Measurements from ENCODE around the gene ITGAL.

The ITGAL gene

GRCh38 chr16:30472328-30472942 is at the start of gene ITGAL:
Gene ITGAL (plus strand): TSS chr16:30472742. CDS start chr16:30472838, 96 bp downstream.
- TF ChIP-seq, protein P1, sequence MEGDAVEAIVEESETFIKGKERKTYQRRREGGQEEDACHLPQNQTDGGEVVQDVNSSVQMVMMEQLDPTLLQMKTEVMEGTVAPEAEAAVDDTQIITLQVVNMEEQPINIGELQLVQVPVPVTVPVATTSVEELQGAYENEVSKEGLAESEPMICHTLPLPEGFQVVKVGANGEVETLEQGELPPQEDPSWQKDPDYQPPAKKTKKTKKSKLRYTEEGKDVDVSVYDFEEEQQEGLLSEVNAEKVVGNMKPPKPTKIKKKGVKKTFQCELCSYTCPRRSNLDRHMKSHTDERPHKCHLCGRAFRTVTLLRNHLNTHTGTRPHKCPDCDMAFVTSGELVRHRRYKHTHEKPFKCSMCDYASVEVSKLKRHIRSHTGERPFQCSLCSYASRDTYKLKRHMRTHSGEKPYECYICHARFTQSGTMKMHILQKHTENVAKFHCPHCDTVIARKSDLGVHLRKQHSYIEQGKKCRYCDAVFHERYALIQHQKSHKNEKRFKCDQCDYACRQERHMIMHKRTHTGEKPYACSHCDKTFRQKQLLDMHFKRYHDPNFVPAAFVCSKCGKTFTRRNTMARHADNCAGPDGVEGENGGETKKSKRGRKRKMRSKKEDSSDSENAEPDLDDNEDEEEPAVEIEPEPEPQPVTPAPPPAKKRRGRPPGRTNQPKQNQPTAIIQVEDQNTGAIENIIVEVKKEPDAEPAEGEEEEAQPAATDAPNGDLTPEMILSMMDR (IDR thresholded peaks at IDR 0.05) = no peak

DNA sequence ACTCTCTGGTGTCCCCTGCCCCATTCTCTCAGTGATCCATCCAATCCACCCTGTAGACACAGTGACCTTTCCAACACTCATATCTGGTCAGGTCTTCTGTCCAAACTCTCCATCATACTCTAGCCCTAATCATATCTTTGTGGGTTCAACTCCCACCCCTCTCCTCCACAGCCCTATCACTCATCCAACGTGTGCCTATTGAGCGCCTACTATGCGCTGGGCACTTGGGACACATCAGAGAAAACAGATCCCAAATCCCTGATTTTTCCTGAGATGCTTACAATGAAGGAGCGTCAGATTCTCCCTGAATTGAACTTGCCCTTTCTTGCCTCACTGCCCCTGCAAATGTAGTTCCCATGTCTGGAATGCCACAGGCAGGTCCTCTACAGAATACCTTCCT is 44.5 kb upstream of the ITGAL start:
- no peak overlapping the region for H3K4me3 ChIP-seq
- no peak overlapping the region for H3K27ac ChIP-seq
- TF ChIP-seq, protein P1 (IDR thresholded peaks at IDR 0.05) = no peak
- DNase-seq (ENCODE audit: low spot score) = no peak

More at GRCh38 chr16:30472328-30472942, at the start of gene ITGAL:
- Histone ChIP-seq H3K4me3 (no peak within 1 kb of the TSS), H3K27ac (no peak within 1 kb of the TSS)
- no peak for DNase-seq (ENCODE audit: low spot score)

DNA sequence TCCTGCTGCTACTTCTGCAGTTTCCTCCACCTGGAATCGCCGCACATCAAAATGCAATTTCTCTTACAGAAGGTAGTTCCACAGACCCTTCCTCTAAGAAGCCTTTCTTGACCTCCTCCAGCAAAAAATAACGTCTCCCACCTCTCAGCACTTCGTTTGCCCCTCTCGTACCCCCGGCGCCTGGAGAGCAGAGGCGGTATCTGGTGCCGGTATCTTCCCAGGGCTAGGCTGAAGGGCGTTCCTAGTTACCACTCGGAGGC is 43.2 kb upstream of the ITGAL start:
- TF ChIP-seq, protein P1 (IDR thresholded peaks at IDR 0.05) = no peak
- Histone ChIP-seq H3K4me3 (peak overlapping the region; percentile 77), H3K27ac (peak overlapping the region; percentile 35 to 77)
- DNase-seq (ENCODE audit: low spot score) = no peak

GRCh38 chr16:30429678-30430427 is 42.7 kb upstream of the ITGAL start, which contains the start of gene DCTPP1:
Gene DCTPP1 (minus strand): TSS chr16:30430030. CDS start chr16:30429980, 50 bp downstream.
- Histone ChIP-seq H3K27ac (peak within 1 kb of the TSS; percentile 53 to 77), H3K4me3 (peak within 1 kb of the TSS; percentile 77)
- peak; percentile 96 for DNase-seq (ENCODE audit: low spot score)
- TF ChIP-seq, protein P1 (IDR thresholded peaks at IDR 0.05) = peak; percentile 62

DNA sequence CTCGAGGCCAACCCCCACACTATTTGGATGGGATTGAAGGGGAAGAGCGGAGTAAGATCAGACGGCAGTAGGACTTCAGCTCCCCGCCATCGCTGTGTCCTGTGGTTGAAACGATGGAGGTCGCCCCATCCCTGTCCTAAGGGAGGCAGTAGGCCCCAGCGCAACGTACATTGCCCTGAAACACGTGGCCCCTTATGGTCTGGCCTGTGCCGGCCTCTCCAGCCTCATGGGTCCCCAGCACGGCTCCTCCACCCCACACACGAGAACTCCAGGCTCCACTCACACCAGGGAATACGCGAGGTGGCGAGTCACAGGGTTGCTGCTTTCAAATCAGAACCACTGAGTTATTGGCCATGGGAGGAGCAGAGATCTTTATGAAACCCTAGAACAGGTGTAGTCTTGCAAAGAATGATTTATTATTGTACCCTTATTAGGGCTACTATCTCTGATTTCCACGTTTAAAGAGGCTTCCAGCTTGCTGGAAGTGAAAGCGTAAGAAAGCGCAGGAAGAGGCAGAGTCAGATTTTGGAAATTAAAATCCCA is 42.0 kb upstream of the ITGAL start:
- TF ChIP-seq, protein P1 (IDR thresholded peaks at IDR 0.05) = peak; percentile 43
- Histone ChIP-seq H3K27ac (peak overlapping the region; percentile 53 to 77), H3K4me3 (peak overlapping the region; percentile 77)
- peak; percentile 76 for DNase-seq (ENCODE audit: low spot score)

GRCh38 chr16:30434852-30435251 is 37.7 kb upstream of the ITGAL start:
- TF ChIP-seq, protein P1 (IDR thresholded peaks at IDR 0.05) = no peak
- Histone ChIP-seq H3K27ac (no peak overlapping the region), H3K4me3 (no peak overlapping the region)
- DNase-seq (ENCODE audit: low spot score) = no peak

All from coronary artery (tissue), 2 donors.